ENCODE results near the gene RETN.

Gene RETN

DNA sequence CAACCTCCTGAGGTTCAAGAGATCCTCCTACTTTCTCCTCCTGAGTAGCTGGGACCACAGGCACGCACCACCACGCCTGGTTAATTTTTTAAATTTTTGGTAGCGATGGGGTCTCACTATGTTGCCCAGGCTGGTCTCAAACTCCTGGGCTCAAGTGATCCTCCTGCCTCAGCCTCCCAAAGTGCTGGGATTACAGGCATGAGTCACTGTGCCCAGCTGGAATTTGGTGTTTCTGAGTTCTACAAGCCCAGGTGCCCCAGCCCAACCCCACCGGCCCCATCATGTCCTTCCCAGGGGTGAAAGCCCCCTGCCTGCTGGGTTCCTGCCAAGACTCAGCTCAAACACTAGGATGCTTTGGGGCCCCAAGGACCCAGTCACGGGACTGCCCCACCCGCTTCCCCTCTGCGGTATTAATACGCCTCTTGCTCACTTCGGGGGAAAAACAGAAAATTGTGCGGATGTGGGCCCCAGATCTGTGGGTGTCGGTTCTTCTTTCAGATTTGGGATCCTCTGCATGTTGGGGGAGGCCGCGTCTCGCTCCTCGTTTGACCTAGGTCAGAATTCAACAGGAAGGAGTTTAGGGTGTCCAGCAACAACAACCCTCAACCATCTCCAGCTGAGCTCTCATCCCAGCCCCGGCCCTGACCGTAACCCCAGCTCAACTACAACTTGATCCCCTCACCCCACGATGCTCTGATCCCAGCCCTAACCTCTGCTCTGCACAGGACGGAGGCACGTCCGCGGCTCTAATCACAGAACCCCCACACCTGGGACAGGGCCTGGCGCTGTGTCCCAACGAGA is 36.7 kb downstream of the RETN start:
- no peak for DNase-seq (ENCODE audit: low spot score)
- TF ChIP-seq, protein P1, sequence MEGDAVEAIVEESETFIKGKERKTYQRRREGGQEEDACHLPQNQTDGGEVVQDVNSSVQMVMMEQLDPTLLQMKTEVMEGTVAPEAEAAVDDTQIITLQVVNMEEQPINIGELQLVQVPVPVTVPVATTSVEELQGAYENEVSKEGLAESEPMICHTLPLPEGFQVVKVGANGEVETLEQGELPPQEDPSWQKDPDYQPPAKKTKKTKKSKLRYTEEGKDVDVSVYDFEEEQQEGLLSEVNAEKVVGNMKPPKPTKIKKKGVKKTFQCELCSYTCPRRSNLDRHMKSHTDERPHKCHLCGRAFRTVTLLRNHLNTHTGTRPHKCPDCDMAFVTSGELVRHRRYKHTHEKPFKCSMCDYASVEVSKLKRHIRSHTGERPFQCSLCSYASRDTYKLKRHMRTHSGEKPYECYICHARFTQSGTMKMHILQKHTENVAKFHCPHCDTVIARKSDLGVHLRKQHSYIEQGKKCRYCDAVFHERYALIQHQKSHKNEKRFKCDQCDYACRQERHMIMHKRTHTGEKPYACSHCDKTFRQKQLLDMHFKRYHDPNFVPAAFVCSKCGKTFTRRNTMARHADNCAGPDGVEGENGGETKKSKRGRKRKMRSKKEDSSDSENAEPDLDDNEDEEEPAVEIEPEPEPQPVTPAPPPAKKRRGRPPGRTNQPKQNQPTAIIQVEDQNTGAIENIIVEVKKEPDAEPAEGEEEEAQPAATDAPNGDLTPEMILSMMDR (IDR thresholded peaks at IDR 0.05), result no peak
- peak overlapping the region in 1 of 2 donors; percentile 74 for H3K27ac ChIP-seq

DNA sequence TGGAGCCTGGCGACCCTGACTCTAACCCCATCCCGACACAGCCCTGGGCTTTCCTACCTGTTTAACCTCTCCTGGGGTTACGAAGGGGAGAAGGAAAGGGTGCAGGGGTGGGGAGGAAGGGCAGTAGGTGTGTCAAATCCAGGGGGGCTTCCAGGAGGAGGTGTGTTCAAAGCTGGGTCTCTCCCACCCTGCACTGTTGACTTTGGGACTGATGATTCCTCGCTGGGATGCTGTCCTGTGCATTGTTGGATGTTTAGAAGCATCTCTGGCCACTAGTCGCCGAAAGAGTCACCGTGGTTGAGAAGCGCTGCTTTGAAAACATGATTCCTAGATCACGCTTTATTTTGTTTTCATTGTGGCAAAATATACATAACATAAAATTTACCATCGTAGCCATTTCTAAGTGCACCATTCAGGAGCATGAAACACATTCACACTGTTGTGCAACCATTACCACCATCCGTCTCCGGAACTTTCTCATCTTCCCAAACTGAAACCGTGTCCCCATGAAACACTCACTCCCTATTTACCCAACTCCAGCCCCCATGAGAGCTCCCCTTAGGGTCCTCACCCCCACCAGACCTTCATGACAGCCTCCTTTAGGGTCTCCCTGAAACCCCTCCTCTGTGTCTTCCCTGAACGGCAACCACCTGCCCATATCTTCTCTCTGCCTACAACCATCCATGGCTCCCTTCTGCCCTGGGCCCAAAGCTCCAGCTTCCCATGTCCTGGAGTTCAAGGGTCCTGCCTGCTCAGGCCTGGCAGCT is 37.5 kb downstream of the RETN start:
- TF ChIP-seq, protein P1 (IDR thresholded peaks at IDR 0.05), result no peak
- H3K4me3 ChIP-seq, result no peak overlapping the region
- peak overlapping the region; percentile 20 to 74 for H3K27ac ChIP-seq
- no peak for DNase-seq (ENCODE audit: low spot score)

More for the DNA sequence above, 36.7 kb downstream of the RETN start:
- no peak overlapping the region for H3K4me3 ChIP-seq

DNA sequence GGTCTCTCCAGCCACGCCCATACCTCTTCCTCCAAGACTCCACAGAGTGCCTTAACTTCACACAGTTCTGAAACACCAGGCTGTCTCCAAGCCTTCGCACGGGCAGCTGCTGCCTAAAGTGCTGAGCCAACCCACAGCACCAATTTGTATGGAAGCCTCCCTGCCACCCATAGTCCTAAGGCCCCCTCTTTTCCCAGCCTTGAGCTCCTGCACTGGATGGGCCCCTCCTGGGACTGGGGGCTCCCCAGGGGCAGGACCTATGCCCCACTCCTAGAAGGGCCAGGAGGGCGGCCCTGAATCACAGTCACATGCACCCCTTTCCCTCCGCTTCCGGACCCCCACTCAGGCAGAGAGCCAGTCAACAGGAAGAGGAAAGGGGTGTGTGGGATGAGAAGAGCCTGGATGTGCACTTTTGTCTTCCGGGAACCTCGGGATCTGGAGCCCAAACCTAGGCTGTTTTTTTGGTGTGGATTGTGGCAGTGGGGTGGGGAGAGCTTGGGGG is 38.2 kb downstream of the RETN start:
- H3K4me3 ChIP-seq, result no peak overlapping the region
- DNase-seq (ENCODE audit: low spot score), result no peak
- TF ChIP-seq, protein P1 (IDR thresholded peaks at IDR 0.05), result no peak
- H3K27ac ChIP-seq, result peak overlapping the region; percentile 20 to 74

DNA sequence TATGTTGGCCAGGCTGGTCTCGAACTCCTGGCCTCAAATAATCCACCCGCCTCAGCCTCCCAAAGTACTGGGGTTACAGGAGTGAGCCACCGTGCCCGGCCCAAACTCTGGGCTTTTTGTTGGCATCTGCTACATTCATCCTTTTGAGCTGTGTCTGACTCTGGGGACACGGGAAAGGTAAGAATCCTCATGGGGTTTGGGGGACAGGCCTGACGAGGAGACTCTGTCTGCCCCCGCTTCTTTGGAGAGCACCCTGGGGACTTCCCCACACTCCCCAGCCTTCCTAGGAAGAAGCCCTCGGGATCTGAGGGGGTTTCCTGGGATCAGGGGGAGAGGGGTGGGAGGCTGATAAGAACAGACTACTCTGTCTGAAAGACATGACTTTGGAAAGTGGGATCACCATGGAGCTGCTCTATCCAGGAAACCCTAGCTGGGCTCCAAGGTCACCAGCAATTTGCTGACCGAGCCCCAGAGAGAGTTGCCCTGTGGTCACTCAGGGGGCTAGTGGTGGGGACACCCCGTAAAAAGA is 41.1 kb downstream of the RETN start:
- Histone ChIP-seq H3K27ac (no peak overlapping the region), H3K4me3 (no peak overlapping the region)
- TF ChIP-seq, protein P1 (IDR thresholded peaks at IDR 0.05), result no peak
- no peak for DNase-seq (ENCODE audit: low spot score)

DNA sequence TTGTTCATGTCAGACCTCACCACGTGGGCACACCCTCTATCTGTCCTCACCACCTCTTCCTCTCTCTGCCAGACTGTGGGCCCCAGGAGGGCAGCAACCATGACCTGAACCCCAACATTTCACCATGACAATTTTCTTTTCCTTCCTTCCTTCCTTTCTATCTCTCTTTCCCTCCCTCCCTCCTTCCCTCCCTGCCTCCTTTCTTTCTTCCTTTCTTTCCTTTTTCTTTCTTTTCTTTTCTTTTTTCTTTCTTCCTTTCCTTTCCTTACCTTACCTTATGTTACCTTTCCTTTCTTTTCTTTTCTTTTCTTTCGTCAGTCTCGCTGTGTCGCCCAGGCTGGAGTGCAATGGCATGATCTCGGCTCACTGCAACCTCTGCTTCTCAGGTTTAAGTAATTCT is 41.8 kb downstream of the RETN start:
- Histone ChIP-seq H3K27ac (no peak overlapping the region), H3K4me3 (no peak overlapping the region)
- TF ChIP-seq, protein P1 (IDR thresholded peaks at IDR 0.05), result no peak
- DNase-seq (ENCODE audit: low spot score), result no peak

DNA sequence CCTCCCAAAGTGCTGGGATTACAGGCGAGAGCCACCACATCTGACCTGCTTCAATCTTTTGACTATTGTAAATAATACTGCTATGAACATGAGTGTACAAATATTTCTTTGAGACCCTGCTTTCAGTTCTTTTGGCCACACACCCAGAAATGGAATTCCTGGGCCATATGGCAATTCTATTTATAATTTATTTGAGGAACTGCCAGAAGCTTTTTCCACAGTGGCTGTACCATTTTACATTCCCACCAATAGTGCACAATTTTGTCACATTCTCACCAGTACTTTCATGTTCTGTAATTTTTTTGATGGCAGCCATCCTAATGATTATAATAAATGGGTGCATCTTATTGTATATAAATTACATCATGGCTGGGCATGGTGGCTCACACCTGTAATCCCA is 46.8 kb downstream of the RETN start:
- TF ChIP-seq, protein P1 (IDR thresholded peaks at IDR 0.05), result no peak
- Histone ChIP-seq H3K27ac (no peak overlapping the region), H3K4me3 (no peak overlapping the region)
- no peak for DNase-seq (ENCODE audit: low spot score)
